Memory B cell (primary cell): ENCODE results near the gene IRAK4.
A peak's percentile ranks its signal among the peaks of the same experiment; 100 is the strongest.
"Not testable (repeated sequence)": the region's sequence is repeated elsewhere in the genome, so short reads cannot be mapped to it uniquely, and the experiment has no call there.

Source experiments
- ATAC-seq: fragments of 150-1000 bp; cut with Tn5 transposase; 2 replicates; pipeline ENCODE4 v1.10.0; 2021; ENCODE audit warnings: low read depth, mild to moderate bottlenecking, moderate library complexity
- DNase-seq, 2 donors: peaks; one replicate each; pipeline ENCODE4 v3.0.0; 2022; ENCODE audit warnings: low spot score in 2 of 2
- H3K27ac Mint-ChIP-seq: one replicate; pipeline ENCODE4 v1.8.0; 2022; ENCODE audit warnings: mild to moderate bottlenecking, moderate library complexity, mixed read lengths
- H3K27me3 Mint-ChIP-seq: one replicate; pipeline ENCODE4 v1.8.0; 2022; ENCODE audit warnings: mixed read lengths
- H3K36me3 Mint-ChIP-seq: one replicate; pipeline ENCODE4 v1.8.0; 2022; ENCODE audit warnings: mild to moderate bottlenecking, mixed read lengths
- H3K4me1 Mint-ChIP-seq: one replicate; pipeline ENCODE4 v1.8.0; 2022; ENCODE audit warnings: mixed read lengths
- H3K4me3 Mint-ChIP-seq: one replicate; pipeline ENCODE4 v1.8.0; 2022; ENCODE audit warnings: mild to moderate bottlenecking, moderate library complexity, mixed read lengths
- H3K9me3 Mint-ChIP-seq: one replicate; pipeline ENCODE4 v1.8.0; 2022; ENCODE audit warnings: mixed read lengths

The IRAK4 gene

GRCh38 chr12:43750814-43751213, 7.9 kb upstream of the IRAK4 start:
- no peak for ATAC-seq
- Mint-ChIP-seq H3K36me3 (peaks cover 32% of the 10 kb centered on the region), H3K4me3 (no peak overlapping the region), H3K4me1 (peaks cover 10% of the 10 kb centered on the region), H3K9me3 (no peaks in the 10 kb centered on the region), H3K27me3 (no peaks in the 10 kb centered on the region), H3K27ac (no peak overlapping the region)
- no peak for DNase-seq

- not testable (repeated sequence) for ATAC-seq, H3K27me3 Mint-ChIP-seq, H3K27ac Mint-ChIP-seq, DNase-seq, H3K9me3 Mint-ChIP-seq, H3K4me3 Mint-ChIP-seq
- peaks cover 31% of the 10 kb centered on the region for H3K36me3 Mint-ChIP-seq
- H3K4me1 Mint-ChIP-seq = peaks cover 16% of the 10 kb centered on the region
Measured at GRCh38 chr12:43751360-43751759, 7.4 kb upstream of the IRAK4 start.

DNA sequence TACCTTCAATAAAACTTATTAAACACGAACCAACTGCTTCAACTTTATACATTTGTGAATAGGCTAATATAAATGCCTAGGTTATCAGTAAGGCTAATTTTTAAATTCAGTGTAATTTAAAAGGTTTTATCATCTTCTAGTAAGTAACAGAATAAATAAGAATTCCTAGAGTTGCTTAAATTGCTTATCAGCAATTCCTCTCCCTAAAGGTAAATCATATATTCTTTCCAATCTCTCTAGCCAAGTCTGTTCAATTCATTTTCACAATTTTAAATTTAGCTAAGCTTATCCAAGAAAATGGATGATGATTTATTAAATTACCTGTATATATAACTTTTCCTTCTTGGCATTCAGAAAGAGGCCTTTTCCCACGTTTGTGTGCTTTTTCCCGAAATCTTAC, 4.7 kb upstream of the IRAK4 start:
- no peak overlapping the region for H3K27ac Mint-ChIP-seq
- peaks cover 30% of the 10 kb centered on the region for H3K36me3 Mint-ChIP-seq
- DNase-seq = no peak
- peaks cover 1% of the 10 kb centered on the region for H3K9me3 Mint-ChIP-seq
- no peak for ATAC-seq
- H3K27me3 Mint-ChIP-seq = no peaks in the 10 kb centered on the region
- H3K4me3 Mint-ChIP-seq = no peak overlapping the region
- peaks cover 35% of the 10 kb centered on the region for H3K4me1 Mint-ChIP-seq

- peaks cover 13% of the 10 kb centered on the region for H3K36me3 Mint-ChIP-seq
- peaks cover 46% of the 10 kb centered on the region for H3K4me1 Mint-ChIP-seq
Measured at GRCh38 chr12:43758247-43758727, 464 bp upstream of the IRAK4 start.

DNA sequence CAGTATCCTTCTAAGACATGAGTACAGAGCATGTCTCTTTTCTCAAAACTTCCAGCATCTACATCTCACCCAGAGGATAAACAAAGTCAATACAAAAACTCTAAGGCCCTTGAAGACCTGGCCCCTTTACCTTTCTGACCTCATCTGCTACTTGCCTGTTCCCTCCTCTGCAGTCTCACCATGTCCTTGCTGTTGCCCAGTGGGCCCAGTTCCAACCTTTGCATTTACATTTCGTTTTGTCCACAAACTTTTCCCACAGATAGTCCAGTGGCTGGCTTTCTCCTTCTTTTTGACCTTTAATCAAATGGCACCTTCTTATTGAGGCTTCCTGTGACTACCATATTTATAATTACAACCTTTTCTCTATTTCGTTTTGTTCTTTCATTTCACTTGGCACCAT, 1.6 kb downstream of the IRAK4 start:
- no peak for ATAC-seq
- Mint-ChIP-seq H3K27ac (peak overlapping the region; percentile 42), H3K4me1 (peaks cover 50% of the 10 kb centered on the region), H3K9me3 (peaks cover 3% of the 10 kb centered on the region), H3K4me3 (peak overlapping the region; percentile 94), H3K27me3 (no peaks in the 10 kb centered on the region), H3K36me3 (peaks cover 8% of the 10 kb centered on the region)
- DNase-seq = no peak

More at GRCh38 chr12:43758247-43758727, 464 bp upstream of the IRAK4 start:
- ATAC-seq (peak; percentile 3), DNase-seq (no peak)
- Mint-ChIP-seq H3K27ac (peak overlapping the region; percentile 97), H3K27me3 (no peaks in the 10 kb centered on the region), H3K4me3 (peak overlapping the region; percentile 94), H3K9me3 (peaks cover 1% of the 10 kb centered on the region)

GRCh38 chr12:43761500-43761899, 2.7 kb downstream of the IRAK4 start:
- H3K27me3 Mint-ChIP-seq = no peaks in the 10 kb centered on the region
- H3K4me3 Mint-ChIP-seq = peak overlapping the region; percentile 15
- H3K27ac Mint-ChIP-seq = no peak overlapping the region
- DNase-seq (no peak), ATAC-seq (no peak)
- H3K36me3 Mint-ChIP-seq = peaks cover 7% of the 10 kb centered on the region
- peaks cover 43% of the 10 kb centered on the region for H3K4me1 Mint-ChIP-seq
- peaks cover 3% of the 10 kb centered on the region for H3K9me3 Mint-ChIP-seq

DNA sequence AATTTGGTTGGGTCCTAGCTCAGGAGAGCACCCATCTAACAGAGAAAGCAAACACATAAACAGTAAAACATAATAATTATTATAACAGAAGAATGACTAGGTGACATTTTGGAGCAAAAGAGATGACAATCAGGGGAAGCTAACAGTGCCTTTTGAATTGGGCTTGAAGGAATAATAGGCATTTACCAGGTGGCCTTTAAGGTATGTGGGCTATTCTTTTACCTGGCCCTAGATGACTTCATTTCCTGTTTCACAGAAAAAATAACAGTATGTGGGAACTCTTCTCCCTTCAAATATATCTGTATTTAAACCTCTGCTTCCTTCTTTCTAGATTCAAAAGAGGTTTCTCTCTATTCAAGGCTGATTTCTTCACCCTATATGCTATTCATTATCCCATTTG, 3.8 kb downstream of the IRAK4 start:
- H3K4me3 Mint-ChIP-seq = no peak overlapping the region
- DNase-seq (no peak), ATAC-seq (no peak)
- H3K27me3 Mint-ChIP-seq = no peaks in the 10 kb centered on the region
- H3K4me1 Mint-ChIP-seq = peaks cover 35% of the 10 kb centered on the region
- H3K36me3 Mint-ChIP-seq = peaks cover 6% of the 10 kb centered on the region
- H3K27ac Mint-ChIP-seq = no peak overlapping the region
- H3K9me3 Mint-ChIP-seq = peaks cover 2% of the 10 kb centered on the region

- peaks cover 24% of the 10 kb centered on the region for H3K4me1 Mint-ChIP-seq
- peaks cover 2% of the 10 kb centered on the region for H3K9me3 Mint-ChIP-seq
Measured at GRCh38 chr12:43763769-43764168, 5.0 kb downstream of the IRAK4 start.

DNA sequence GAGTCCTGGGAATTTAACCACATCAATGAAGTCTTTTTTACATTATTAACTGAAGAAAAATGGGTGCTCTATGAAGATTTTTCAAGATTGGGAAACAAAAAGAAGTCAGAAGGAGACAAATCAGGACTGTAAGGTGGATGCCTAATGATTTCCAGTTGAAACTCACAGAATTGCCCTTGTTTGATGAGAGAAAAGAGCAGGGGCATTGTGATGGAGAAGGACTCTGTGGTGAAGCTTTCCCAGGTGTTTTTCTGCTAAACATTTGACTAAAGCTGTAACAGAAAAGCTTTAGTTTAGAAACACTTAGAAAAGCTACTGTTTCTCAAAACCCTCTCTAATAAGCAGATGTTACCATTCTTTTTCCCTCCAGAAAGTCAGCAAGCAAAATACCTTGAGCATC, 5.8 kb downstream of the IRAK4 start:
- DNase-seq (no peak), ATAC-seq (no peak)
- Mint-ChIP-seq H3K27ac (no peak overlapping the region), H3K4me3 (no peak overlapping the region), H3K27me3 (no peaks in the 10 kb centered on the region), H3K9me3 (peaks cover 2% of the 10 kb centered on the region), H3K4me1 (peaks cover 21% of the 10 kb centered on the region), H3K36me3 (peaks cover 13% of the 10 kb centered on the region)

More at GRCh38 chr12:43763769-43764168, 5.0 kb downstream of the IRAK4 start:
- Mint-ChIP-seq H3K27ac (no peak overlapping the region), H3K36me3 (peaks cover 11% of the 10 kb centered on the region), H3K27me3 (no peaks in the 10 kb centered on the region), H3K4me3 (no peak overlapping the region)
- DNase-seq (no peak), ATAC-seq (no peak)

DNA sequence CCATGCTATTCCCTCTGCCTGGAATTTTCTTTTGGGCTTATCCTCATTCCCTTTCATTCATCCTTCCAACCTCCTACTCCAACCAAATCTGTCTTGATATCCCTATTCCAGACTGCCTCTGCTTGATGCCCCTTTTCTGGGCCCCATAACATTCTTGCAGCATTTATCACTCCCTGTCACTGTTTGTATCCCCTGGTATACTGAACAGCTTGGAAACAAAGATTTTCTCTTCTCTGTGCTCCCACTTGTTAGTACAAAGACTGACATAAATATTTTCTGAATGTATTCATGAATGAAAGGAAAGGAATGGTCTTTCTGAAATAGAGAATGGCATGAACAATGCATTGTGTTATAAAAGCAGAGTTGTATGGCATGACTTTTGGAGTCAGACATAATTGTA, 7.5 kb downstream of the IRAK4 start:
- peaks cover 23% of the 10 kb centered on the region for H3K36me3 Mint-ChIP-seq
- H3K27me3 Mint-ChIP-seq = no peaks in the 10 kb centered on the region

DNA sequence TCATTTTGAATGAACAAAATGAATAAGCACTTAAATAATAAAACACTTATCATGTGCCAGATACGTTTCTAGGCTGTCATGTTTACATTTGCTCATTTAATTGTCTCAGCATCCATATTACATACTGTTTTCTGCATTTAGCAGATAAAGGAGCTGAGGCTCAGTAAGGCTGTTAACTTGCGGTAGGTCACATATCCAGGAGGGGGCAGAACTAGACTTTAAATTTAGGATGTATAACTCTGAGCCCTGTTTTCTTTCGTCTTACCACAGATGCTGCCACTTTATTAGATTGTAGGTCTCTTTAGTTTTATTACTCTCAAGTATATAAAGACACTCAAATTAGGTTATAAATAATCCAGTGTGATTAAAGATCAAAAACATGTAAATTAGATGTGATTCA, 17.7 kb downstream of the IRAK4 start:
- no peaks in the 10 kb centered on the region for H3K9me3 Mint-ChIP-seq
- H3K27me3 Mint-ChIP-seq = no peaks in the 10 kb centered on the region
- no peak for DNase-seq
- H3K27ac Mint-ChIP-seq = no peak overlapping the region
- H3K4me1 Mint-ChIP-seq = no peaks in the 10 kb centered on the region
- no peak overlapping the region for H3K4me3 Mint-ChIP-seq
- peaks cover 17% of the 10 kb centered on the region for H3K36me3 Mint-ChIP-seq
- peak; percentile 41 for ATAC-seq

More for the DNA sequence above, 7.5 kb downstream of the IRAK4 start:
- H3K27ac Mint-ChIP-seq = no peak overlapping the region
- DNase-seq = no peak
- H3K4me3 Mint-ChIP-seq = no peak overlapping the region
- peaks cover 15% of the 10 kb centered on the region for H3K4me1 Mint-ChIP-seq
- peaks cover 2% of the 10 kb centered on the region for H3K9me3 Mint-ChIP-seq
- no peak for ATAC-seq

DNA sequence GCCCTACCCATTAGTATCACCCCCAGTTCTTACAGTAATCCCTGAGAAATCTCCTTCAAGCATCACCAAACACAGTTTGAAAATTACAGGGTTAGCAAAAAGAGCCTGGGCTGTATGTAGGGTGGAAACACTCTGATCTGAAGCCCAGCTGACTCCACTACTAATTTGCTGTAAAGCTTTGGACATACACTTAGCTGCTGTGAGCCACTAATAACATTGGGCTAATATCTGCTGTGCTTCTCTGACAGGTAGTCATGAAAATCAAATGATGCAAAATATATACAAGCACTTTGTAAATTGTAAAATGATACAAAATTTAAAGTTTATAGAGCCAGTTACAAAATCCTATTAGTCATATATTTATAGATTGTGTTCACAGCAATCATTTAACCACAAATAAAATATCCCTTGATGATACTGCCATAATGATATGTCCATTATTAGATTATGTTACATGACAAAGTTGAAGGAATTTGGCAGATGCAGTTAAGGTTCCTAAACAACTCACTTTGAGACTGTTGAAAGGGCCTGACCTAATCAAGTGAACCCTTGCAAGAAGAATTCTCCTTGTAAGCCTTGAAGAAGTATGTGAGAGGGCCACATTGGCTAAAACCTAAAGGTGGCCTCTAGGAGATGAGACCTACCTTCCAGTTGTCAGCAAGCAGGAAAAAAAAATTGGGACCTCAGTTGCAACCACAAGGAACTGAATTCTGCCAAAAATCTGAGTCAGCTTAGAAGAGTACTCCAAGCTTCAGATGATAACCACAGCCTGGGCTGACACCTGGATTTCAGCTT, 28.3 kb downstream of the IRAK4 start:
- Mint-ChIP-seq H3K27me3 (no peaks in the 10 kb centered on the region), H3K4me3 (no peak overlapping the region), H3K36me3 (peaks cover 24% of the 10 kb centered on the region), H3K4me1 (peaks cover 2% of the 10 kb centered on the region), H3K27ac (no peak overlapping the region), H3K9me3 (no peaks in the 10 kb centered on the region)
- ATAC-seq = no peak
- no peak for DNase-seq

DNA sequence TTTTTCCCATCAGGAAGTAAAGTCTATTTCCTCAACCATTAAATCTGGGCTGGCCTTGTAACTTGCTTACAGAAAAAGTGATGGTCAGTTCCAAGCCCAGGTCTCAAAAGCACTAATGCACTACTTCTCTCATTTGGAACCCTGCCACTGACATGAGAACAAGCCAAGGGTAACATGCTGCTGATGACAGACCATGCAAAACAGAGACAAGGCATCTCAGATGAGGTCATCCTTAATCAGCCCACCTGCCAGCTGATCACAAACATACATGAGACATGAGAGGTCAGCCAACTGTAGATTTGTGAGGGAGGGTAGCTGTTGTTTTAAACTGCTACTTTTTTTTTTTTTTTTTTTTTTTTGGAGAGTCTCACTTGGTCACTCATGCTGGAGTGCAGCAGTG, 31.2 kb downstream of the IRAK4 start:
- Mint-ChIP-seq H3K36me3 (peaks cover 18% of the 10 kb centered on the region), H3K27me3 (no peaks in the 10 kb centered on the region), H3K9me3 (no peaks in the 10 kb centered on the region), H3K27ac (no peak overlapping the region), H3K4me3 (no peak overlapping the region), H3K4me1 (peaks cover 2% of the 10 kb centered on the region)
- DNase-seq (no peak), ATAC-seq (no peak)

DNA sequence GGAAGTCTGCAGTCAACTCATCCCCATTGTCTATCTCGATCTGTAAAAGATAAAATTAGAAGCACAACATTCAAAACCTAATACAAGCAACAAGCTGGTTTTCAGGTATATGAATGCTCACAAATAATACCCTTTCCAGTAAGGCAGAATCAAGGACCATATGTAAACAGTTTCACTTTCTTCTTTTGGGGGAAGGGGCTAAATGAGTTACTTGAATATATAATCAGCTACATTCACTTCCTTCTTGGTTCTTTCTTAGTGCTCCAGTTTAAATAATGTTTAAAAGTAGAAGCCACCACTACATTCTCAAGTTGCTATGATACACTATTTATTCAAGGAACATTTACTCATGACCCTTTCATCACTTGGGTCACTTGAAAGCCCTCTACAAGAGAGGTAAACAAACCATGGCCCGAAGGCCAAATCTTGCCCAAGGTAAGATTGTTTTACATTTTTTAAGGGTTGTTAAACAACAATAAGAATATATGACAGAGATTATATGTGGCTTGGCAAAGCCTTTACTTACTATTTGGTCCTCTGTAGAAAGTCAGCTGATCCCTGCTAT, 37.0 kb downstream of the IRAK4 start:
- no peak overlapping the region for H3K4me3 Mint-ChIP-seq
- no peaks in the 10 kb centered on the region for H3K27me3 Mint-ChIP-seq
- DNase-seq = no peak
- ATAC-seq = no peak
- H3K27ac Mint-ChIP-seq = no peak overlapping the region
- H3K36me3 Mint-ChIP-seq = peaks cover 15% of the 10 kb centered on the region
- H3K9me3 Mint-ChIP-seq = no peaks in the 10 kb centered on the region
- H3K4me1 Mint-ChIP-seq = no peaks in the 10 kb centered on the region
